HG03095 (cell line): ENCODE data around the gene CAMTA1.

Experiments
- ATAC-seq: cut with Tn5 transposase; IDR thresholded peaks from one replicate; pipeline ENCODE4 v1.9.1; 2021; ENCODE audit warnings: moderate library complexity; ENCODE audit not compliant: unreplicated experiment

CAMTA1 gene

DNA sequence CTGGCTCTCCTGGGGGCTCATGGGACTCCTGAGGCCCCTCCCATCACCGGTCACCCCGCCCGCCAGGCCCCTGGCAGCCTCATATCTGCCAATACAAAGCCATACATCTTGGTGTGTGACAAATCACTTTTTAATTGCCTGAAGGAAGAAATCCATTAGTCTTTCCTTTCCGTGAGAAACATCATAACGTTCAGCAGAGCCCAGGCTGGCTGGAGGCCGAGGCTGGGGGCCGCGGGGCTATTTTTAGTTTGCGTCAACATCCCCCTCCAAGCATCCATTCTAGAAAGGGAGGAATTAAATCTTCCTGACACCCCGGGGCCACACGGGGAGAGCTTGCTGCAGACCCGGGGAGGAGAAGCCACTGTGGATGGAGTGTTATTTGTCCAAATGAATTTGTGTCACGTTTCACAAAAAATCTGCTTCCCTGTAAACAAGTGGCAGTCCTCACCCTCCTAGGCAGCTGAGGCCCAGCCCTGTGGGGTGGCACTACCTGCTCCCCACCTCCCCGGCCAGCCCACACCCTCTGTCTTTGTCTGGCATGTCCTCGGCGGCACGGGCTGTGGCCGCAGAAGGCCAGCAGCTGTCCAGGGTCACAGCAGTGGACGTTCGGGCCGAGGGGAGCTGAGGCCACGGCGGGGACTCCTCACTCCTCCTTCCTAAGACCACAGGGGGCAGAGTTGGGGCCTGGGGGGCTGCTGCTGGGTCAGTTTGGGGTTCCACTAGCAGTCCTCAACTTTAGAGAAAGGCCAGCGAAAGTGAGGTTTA lies 749.0 kb downstream of the CAMTA1 start:
- ATAC-seq = no peak

DNA sequence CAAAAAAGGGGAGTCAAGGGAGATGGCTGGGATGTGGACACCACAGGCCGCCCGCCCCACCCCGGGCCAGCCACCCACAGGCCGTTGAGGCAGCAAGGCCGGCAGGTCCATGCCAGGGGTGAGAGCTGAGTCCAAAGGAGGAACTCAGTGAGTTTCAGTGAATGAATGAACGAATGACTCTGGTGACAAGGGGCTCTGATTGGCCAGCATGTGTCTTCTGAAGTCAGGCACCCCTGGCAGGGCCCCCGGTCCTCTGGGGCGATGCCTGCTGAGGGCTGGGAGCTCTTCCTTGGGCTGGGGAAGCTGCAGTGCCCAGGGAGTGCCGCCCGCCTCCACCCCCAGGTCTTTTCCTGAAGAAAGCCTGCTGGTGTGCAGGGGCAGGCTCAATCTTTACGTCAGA lies 749.8 kb downstream of the CAMTA1 start:
- ATAC-seq = no peak

- no peak for ATAC-seq
Measured at GRCh38 chr1:7535934-7536878, 751.0 kb downstream of the CAMTA1 start.

DNA sequence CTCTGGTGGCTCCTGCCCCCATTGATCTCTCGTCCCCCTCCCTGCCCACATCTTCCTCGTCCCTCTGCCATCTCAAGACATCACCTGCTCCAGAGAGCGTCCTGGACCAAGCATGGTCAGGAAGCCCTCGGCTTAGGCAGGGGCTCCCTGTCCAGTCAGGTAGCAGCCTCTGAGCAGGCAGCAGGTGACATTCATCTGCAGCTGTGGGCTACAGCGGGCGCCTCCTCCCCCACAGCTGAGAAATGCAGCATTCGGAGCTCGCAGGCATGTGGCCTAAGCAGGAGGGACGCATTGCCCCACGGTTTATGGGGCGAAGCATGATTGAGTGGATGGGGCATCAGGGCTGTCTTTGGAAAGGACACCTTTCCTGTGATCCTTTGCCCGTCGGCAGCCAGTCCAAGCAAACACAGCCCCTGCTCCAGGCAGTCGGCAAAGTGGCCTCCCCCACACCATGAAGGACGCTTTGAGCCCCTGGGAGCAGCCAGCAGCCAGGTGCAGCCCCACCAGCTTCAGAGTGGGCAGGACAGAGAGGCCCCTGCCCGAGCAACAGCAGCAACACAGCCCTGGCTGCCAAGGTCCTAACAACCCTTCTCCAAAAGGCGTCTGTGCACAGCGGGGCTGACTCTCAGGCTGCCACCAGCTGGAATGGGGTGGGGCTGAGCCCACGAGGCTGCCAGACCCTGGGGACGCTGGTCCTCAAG lies 751.8 kb downstream of the CAMTA1 start:
- ATAC-seq = no peak

DNA sequence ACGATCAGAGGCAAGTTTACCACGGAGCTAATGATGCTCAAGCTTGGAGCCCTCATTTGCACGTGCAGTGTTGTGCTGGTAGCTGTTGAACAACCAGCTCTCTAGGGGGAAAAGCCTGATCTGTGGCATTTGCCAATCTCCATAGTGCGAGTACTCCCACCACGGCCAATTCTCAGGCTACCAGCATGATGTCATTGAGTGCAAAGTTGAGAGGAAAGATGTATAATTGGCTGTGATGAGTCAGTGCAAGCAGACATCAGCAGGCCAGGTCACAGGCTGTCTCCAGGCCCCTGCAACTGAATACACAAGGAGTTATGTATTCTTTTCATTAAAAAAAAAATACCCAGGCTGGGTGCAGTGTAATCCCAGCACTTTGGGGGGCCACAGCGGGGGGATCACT lies 752.8 kb downstream of the CAMTA1 start:
- no peak for ATAC-seq

DNA sequence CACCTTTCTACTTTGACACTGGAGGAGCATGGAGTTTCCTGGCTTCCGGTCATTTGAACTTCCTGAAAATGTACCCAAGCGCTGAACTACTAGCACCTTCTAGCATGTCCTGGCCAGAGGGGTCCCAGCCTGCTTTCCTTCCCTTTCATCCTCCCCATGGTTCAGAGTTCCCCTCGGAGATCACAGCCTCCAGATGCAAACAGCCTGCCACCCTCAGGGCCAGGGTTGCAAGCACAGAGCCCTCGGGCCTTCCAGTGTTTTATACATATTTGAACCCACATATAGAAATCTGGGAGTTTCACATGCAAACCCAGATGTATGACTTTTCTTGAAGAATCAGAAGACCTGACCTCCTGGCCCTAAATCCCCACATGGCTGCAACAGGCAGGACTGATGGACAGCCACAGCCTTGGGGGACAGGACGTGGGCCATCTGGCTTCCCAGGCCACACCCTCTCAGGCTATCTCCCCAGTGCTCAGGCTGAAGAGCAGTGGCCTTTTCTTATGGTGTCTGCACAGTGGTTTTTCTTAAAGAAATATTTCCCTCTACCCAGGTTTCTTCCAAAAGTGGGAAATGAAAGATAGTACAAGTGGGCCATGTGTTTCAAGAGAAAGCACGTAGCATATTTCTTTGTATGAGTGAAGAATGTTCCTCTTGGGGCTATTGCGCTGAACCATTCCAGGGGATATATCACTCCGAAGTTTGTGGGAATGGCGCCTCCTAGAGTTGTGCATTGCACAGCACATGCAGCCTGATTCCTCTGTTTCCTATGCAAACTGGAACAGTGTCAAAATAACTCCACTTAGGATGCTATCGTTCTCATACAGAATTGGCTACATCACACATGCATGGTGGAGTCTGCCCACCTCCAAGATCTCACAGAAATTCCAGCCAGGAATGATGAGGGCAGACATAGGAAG lies 753.9 kb downstream of the CAMTA1 start:
- no peak for ATAC-seq

DNA sequence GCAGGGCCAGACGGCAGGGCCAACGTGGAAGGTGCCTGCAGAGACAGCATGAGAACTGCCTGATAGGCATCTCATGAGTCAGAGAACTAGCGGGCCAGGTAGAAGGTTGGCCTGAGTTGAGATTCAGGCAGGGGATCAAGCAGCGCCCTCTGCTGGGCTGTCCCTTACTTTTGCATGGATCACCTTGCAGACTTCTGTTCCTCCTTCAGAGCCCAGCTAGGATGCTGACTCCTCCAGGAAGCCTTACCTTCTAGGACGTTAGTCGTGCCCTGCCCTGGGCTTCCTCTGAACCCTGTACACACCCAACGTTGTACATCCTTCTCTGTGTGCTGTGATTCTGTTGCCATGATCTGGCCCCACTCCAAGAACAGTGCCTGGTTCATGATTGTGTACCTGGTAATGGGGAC lies 754.5 kb downstream of the CAMTA1 start:
- ATAC-seq = no peak

- no peak for ATAC-seq
Measured at GRCh38 chr1:7540816-7541215, 755.6 kb downstream of the CAMTA1 start.

- no peak for ATAC-seq
Measured at GRCh38 chr1:7541629-7542028, 756.4 kb downstream of the CAMTA1 start.

GRCh38 chr1:7543718-7544090 lies 758.5 kb downstream of the CAMTA1 start:
- no peak for ATAC-seq

GRCh38 chr1:7549277-7550161 lies 764.3 kb downstream of the CAMTA1 start:
- no peak for ATAC-seq

DNA sequence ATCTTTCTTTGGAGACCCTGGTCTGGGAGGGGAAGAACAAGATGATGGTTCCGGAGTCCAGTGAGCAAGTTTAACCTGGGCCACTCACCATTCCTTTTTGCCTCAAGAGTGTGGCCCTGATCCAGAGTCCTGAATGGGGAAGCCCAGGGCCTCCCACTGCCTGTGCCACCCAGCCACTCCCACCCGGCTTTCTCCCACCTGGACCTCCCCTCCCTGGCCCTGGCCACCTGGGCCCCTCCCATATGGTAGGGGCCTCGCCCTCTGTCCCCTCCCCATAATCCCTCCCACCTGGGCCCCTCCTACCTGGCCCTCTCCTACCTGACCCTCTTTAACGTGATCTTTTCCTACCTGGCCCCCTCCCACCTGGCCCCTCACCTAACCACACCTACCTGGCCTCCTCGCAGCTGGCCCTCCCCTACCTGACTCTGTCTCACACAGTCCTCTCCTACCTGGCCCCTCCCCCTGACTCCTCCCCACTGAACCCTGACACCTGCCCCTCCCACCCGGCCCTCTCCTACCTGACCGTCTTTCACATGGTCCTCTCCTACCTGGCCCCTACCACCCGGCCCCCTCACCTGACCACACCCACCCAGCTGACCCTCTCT lies 765.1 kb downstream of the CAMTA1 start:
- no peak for ATAC-seq

DNA sequence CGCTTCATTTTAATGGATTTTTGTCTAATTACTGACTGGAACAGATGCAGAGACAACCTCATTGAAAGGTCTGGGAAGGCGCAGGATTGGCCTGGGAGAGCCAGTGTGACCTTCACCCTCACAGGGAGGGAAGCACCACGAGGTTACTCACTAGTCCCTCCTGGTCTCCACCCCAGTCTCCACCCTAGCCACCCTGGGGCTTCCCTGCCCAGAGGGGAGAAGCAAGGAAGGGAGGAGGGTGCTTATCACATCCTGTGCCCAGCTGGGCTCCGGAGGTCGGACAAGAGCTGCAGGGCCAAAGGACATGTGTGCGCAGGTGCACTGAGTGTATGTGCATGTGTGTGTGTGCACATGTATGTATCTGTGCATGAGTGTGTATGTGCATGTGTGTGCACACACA lies 765.7 kb downstream of the CAMTA1 start:
- no peak for ATAC-seq

- ATAC-seq = no peak
Measured at GRCh38 chr1:7551442-7551841, 766.2 kb downstream of the CAMTA1 start.

- no peak for ATAC-seq
Measured at GRCh38 chr1:7552402-7552801, 767.1 kb downstream of the CAMTA1 start.

DNA sequence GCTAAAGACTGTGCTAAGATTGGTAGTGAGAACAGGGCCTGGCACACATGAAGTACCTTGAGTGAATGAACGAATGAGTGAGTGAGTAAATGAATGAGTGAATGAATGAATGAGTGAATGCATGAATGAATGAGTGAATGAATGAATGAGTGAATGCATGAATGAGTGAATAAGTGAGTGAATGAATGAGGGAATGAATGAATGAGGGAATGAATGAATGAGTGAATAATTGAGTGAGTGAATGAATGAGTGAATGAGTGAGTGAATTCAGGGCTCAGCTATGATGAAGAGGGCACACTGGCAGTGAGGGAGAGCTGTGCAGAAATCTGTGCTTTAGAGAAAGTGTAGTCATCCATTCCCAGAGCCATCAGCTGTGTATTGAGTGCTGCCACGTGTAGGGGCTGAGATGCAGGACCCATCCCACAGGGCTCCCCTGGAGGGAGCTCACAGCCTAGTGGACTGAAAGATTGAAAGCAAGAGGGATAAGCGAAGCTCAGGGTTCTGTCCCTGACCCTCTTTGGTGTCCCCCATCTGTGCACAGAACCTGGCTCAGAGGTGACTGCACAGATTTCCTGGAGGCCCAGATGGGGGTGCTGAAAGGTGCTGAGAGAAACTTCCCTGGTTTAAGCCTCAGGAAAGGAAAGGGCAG lies 767.9 kb downstream of the CAMTA1 start:
- no peak for ATAC-seq

GRCh38 chr1:7554385-7555235 lies 769.4 kb downstream of the CAMTA1 start:
- no peak for ATAC-seq
